Stimulated activated CD4-positive, alpha-beta T cell treated with anti-CD3 and anti-CD28 coated beads, Interleukin-12 subunit alpha, Interleukin-12 subunit beta, amount 100 ng/mL, for 24 hours (primary cell): Measurements from ENCODE around the gene ZSCAN2.

Experiments
- DNase-seq, 2 experiments: peaks; one replicate each; pipeline ENCODE4 v3.0.0-alpha.2; 2020; ENCODE audit warnings: low read depth in 2 of 2

ZSCAN2 gene

DNA sequence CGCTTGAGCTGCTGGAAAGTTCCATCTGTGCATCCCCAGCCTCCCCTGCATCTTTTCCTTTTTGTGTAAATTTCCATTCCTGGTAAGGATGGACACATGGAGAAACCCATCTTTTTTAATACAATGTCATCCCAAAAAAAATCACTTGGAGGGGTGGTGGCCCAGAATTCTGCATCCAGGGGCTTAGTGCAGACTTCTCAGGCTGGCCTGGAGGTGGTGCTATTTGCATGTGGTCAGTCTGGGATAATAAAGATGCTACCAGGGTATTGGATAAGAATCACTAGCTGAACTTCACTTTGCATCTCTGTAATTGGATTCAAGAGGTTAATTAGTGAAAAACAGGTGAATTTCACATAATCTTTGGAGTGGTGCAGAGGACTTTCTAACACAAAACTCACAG, 1.8 kb upstream of the ZSCAN2 start:
- no peak for DNase-seq

DNA sequence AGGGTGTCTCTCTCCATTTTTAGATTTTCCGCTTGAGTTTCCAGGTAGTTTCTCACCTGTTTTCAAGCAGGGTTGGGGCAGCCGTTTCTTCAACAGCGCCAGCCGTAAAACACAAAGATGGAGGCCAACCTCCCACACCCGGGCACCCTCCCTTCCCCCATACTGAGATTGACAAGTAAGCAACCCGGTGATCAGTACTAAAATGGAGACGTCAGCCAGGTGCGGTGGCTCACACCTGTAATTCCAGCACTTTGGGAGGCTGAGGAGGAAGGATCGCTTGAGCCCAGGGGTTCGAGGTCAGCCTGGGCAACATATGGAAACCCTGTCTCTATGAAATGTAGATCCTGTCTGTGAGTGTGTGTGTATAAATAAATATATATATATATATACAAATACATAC, 903 bp upstream of the ZSCAN2 start:
- DNase-seq = no peak

GRCh38 chr15:84600331-84600686, 500 bp upstream of the ZSCAN2 start:
- peak; percentile 19 to 58 for DNase-seq

DNA sequence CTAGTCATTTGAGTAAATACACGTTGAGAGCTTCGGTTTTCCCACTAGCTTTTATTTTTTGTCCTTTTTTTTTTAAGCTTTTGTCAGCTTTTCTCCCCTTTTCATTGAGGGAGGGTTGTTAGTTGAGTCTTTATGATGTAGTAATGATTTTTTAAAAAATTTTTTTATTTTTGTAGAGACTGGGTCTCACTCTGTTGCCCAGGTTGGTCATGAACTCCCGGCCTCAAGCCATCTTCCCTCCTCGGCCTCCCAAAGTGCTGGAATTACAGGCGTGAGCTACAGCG, 688 bp downstream of the ZSCAN2 start:
- DNase-seq = no peak

DNA sequence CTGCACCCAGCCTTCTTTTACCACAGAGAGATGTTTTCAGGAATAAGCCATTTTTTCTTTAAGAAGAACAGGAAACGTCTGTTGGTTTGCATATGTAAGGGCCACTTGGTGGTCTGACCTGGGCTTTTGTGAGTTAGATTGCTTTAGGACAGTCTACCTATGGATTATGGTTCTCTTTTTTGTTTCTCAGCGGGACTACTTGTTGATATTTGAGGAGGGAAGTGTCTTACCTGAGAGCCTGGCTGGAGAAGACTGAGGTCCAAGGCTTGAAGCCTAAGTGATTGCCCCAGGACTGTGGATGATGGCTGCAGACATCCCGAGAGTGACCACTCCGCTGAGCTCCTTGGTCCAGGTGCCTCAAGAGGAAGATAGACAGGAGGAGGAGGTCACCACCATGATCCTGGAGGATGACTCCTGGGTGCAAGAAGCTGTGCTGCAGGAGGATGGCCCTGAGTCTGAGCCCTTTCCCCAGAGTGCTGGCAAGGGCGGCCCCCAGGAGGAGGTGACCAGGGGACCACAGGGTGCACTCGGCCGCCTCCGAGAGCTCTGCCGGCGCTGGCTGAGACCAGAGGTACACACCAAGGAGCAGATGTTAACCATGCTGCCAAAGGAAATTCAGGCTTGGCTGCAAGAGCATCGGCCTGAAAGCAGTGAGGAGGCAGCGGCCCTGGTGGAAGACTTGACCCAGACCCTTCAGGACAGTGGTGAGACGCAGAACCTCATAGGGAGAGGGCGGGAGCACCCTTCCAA, 3.0 kb downstream of the ZSCAN2 start:
- DNase-seq = no peak

- peak; percentile 18 to 55 for DNase-seq
Measured at GRCh38 chr15:84604826-84605553, 4.2 kb downstream of the ZSCAN2 start.

DNA sequence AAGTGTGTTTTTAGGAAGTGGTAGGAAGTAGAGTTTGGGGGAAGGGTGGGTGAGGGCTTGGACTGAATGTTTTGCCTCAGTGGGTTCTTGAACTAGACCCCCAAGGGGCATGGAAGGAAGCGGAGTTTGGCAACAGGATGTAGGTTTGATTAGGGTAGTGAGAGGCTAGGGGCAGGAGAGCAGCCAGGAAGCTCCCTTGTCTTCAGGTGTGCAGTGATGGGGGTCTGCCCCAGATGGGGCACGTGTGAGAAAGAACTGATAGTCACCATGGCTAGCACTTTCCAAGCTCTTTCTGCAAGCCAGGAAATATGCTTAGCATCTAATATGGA, 4.7 kb downstream of the ZSCAN2 start:
- DNase-seq = no peak

DNA sequence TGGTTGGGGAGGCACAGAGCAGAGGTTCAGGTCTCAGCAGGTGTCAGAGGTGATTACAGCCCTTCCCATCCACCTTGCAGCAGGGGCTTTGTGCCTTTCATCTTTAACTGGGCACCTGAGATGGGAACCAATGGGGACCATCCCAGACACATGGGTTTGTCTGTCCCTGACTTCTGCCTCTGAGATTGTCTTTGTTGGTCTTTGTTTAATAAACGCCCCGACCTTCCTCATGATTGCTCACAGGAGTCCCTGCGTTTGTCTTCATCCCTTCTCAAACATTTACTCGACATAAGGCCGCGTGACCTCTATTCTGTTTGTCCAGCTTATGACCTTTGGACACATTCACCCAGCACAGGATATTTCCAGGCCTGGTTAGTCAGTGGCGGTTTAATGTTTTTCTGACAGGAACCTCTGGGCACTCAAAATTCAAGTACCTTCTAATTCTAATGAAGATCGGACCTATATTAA, 5.9 kb downstream of the ZSCAN2 start:
- DNase-seq = no peak

DNA sequence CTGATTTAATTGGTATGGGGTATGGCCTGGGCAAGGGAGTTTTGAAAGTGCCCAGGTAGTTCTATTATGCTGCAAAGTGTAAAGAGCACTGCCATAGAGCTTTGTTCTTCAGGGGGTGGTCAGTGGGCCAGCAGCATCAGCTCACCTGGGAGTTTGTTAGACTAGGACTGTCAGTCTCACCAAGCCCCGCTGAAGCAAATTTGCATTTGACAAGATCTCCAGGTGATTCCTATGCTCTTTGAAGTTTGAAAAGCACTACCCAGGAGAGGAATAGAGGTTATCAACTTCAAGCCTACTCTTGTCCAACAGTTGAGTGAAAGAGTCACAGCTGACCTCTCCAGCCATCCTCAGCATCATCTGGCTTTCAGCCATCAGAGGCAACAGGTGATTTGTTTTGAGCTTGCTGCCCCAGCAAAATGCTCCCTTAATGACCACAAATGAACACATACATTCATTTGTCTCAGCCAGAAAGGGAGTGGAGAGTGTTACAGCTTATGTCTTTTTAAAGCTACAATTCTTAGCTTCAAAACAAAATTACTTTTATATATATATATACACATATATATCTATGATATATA, 8.0 kb downstream of the ZSCAN2 start:
- no peak for DNase-seq

- no peak for DNase-seq
Measured at GRCh38 chr15:84609818-84610525, 9.2 kb downstream of the ZSCAN2 start.

DNA sequence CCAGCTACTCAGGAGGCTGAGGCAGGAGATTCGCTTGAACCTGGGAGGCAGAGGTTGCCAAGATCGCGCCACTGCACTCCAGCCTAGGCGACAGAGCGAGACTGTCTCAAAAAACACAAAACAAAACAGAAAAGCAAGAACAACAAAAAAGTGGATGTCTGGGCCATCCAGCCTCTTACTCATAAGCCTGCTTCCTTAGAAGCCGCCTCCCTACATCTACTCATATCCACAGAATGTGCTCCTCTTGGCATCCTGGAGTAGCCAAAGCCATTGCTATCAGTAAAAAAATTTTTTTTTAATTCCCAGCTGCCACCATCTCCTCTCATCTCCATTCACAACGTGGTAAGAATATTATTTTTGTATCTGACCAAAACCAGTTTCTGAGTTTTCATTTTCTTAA, 10.8 kb downstream of the ZSCAN2 start:
- DNase-seq = no peak

DNA sequence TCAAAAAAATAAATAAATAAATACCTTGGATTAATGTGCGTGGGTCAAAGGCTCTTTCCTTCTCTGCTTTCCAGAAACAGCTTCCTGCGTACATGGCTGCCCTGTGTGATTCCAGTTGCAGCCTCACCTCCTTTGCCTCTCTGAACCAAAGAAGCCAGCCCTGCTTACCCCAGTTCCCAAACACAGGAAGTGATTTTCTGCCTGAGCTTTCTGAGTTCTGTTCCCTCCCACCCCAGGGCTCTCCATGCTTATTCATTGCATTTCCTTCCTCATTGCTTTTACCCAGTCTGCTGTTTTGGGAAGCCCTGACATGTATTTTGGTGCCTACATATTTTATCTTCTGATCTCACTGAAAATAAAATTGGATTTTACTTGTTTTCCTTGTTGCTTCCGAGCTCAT, 15.4 kb downstream of the ZSCAN2 start:
- DNase-seq = no peak

DNA sequence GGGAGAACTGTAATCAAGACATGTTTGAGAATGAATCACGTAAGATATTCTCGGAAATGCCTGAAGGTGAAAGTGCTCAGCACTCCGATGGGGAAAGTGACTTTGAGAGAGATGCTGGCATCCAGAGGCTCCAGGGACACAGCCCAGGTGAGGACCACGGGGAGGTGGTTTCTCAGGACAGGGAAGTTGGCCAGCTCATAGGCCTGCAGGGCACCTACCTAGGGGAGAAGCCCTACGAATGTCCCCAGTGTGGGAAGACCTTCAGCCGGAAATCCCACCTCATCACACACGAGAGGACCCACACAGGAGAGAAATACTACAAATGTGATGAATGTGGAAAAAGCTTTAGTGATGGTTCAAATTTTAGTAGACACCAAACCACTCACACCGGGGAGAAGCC, 19.8 kb downstream of the ZSCAN2 start:
- DNase-seq = no peak

- no peak for DNase-seq
Measured at GRCh38 chr15:84621358-84621979, 20.7 kb downstream of the ZSCAN2 start.

DNA sequence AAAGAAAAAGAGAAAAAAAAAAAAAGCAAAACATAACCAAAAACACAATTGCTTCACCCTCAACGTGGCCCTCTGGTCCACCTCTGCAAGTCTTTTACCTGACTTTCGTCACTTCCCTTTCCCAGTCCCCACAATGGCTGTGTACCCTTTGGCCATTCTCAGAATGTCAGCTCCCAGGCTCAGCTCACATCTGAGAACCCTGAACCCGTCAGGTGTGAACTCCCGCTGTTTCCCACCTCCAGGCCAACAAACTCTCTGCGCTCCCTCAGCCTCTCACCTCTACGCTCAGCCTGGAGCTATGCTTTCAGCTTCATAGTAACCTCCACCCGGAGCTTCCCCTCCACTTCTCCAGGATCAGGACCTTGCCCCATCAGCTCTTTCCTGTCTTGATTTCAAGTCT, 23.6 kb downstream of the ZSCAN2 start:
- no peak for DNase-seq

DNA sequence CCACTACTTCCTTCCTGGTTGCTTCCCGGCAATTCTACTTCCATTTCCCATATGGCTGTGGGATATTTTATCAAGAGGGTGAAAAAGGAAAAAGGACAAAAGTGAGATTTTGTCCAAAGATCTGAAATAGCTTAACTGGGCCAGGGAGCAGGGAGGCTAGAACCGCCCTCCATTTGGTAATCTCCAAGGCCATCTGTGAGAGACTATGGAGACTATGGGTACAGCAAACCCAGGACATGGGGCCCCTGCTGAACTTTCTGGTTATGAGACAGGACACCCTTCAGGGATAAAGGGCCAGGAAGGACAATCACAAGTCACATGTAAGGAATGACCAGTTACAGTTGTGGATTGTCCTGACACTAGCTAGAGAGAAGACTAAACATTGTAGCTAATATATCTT, 24.3 kb downstream of the ZSCAN2 start:
- DNase-seq = no peak

- no peak for DNase-seq
Measured at GRCh38 chr15:84629033-84629432, 28.2 kb downstream of the ZSCAN2 start.

DNA sequence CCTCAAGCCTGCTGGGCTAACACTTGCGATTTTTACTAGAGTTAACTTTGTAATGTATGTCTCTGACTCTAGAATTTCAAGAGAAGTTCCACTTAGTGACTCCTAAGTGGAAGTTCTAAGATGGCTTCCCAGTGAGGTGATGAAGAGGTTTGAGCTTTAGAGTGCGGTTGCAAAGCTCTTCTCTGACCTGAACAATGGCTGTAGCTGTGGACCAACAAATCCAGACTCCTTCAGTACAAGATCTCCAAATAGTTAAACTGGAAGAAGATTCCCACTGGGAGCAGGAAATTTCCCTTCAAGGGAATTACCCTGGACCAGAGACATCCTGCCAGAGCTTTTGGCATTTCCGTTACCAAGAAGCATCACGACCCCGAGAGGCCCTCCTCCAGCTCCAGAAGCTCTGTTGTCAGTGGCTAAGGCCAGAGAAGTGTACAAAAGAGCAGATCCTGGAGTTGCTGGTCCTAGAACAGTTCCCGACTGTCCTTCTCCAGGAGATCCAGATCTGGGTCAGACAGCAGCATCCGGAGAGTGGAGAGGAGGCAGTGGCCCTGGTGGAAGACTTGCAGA, 31.0 kb downstream of the ZSCAN2 start:
- DNase-seq = no peak

GRCh38 chr15:84633311-84634227, 32.8 kb downstream of the ZSCAN2 start:
- DNase-seq = peak; percentile 39 to 64

DNA sequence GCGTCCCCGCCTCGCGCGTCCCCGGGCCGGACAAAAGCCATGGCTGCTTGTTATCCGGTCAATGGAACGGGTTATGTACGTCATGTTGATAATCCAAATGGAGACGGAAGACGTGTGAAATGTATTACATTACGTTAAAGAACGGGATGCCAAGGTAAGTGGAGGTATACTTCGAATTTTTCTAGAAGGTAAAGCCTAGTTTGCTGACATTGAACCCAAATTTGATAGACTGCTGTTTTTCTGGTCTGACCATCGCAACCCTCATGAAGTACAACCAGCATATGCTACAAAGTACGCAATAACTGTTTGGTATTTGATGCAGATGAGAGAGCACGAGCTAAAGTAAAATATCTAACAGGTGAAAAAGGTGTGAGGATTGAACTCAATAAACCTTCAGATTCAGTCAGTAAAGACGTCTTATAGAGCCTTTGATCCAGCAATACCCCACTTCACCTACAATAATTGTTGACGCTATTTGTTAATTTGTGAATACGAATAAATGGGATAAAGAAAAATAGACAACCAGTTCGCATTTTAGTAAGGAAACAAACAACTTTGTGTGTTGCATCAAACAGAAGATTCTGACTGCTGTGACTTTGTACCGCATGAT, 33.5 kb downstream of the ZSCAN2 start:
- no peak for DNase-seq

GRCh38 chr15:84638103-84638502, 37.3 kb downstream of the ZSCAN2 start:
- no peak for DNase-seq
